Retinal pigment epithelial cell (primary cell): ENCODE data around the gene NDFIP2.
A peak's percentile ranks its signal among the peaks of the same experiment; 100 is the strongest.

ENCODE experiments used
- DNase-seq: peaks from one replicate; pipeline ENCODE4 v3.0.0-alpha.2; 2010; ENCODE audit warnings: low read depth
- H3K4me3 ChIP-seq: 2 replicates; pipeline ENCODE4 v1.5.1; 2011; ENCODE audit warnings: mild to moderate bottlenecking, low read length, control low read depth, moderate library complexity
- CTCF ChIP-seq: conservative IDR thresholded peaks from 2 replicates; pipeline ENCODE4 v1.5.1; 2011; ENCODE audit warnings: low read depth, low read length, control low read depth, inconsistent platforms

The NDFIP2 gene

DNA sequence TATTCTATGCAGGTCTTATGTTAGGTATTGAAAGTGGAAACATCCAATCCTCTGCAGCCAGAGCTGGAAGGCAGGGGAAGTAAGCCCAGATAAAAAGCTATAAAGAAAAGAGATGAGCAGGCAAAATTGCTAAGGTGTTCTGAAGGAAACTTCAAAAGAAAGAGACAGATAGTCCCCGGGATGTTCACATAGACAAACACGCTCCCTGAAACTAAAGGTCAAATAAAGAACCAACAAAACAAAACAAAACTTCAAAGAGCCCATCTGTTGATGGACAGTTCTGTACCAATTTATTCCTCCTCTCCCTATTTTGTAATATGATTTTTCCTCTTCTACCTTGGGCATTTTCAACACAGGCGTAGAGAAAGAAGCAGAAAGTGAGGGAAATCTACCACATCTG, 11.3 kb upstream of the NDFIP2 start:
- DNase-seq: no peak
- no peak for TF ChIP-seq CTCF
- no peak overlapping the region for H3K4me3 ChIP-seq

- TF ChIP-seq CTCF: no peak
- H3K4me3 ChIP-seq: no peak overlapping the region
- no peak for DNase-seq
These were observed 10.3 kb upstream of the NDFIP2 start for GRCh38 chr13:79470666-79471065.

DNA sequence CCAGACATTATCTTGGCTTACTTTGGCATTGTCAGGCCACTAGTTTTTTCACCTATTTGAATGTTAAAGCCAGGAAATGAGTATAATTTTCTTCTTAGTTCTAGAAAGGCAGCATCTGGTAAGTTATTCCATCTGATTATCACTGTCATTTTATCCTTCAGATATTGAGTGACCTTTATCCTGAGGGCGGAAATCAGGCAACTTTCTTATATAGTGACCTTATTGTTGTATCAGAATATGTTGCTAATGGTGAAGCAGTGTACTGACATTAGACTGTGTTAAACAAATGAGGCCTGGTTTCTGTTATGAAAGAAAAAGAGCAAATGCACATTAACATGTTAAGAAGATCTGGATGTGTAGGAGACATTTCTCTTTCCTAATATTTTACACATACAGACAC, 5.4 kb upstream of the NDFIP2 start:
- no peak for DNase-seq
- no peak for TF ChIP-seq CTCF
- no peak overlapping the region for H3K4me3 ChIP-seq

DNA sequence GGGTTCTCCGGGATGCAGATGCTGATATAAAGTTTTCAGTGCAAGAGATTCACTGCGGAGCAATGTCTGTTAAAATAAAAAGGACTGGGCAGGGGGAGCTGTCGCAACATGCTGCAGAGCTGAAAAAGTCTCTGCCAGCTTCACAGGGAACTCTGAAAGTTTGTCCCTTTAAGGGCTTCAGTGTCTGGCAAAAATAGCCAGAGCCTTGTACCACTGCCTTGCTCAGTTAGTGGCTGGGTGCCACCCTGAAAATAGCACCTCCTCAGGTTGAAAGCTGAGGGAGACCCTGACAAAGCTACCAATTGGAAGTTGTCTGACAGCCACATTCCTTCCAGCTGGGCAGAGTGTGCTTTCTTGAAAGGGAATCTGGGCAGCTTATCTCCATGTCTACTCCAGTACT, 3.0 kb upstream of the NDFIP2 start:
- H3K4me3 ChIP-seq: no peak overlapping the region
- no peak for TF ChIP-seq CTCF
- no peak for DNase-seq

DNA sequence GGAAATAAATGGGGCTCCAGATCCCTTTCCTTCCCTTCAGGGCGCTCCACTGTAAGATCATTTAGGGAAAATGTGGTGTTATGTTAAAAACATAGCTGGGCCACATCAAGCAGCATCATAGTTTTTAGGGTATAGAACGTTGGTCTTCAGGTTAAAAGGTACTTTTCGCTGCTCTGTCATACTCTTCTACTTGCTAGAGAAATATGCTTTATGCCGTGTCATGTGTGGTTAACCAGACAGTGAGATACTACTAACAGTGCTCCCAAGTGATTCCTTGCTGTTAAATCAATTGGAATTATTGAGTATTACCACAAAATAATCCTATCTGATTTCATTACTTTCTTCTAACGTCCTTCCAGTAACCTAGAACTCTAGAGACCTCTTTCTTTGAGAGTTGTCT, 1.1 kb upstream of the NDFIP2 start:
- H3K4me3 ChIP-seq: no peak overlapping the region
- no peak for TF ChIP-seq CTCF
- no peak for DNase-seq

DNA sequence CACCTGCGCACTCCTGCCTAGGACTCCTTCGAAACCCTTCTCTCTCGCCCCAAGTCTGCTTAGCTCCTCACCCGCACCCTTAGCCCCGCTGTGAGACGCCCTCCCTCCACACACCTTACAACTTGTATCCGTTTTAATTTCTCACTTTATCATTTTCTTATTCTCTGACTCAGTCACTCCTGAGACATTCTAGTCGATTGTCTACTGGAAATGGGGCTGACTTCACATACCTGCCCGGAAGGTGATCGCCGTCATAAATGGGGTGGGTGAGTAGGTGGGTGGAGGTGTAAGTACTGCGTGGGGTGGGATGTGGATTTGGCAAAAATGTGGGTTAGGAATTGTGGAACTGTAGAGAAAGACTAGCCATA, 714 bp downstream of the NDFIP2 start:
- no peak for DNase-seq
- TF ChIP-seq CTCF: no peak
- peak overlapping the region; percentile 76 for H3K4me3 ChIP-seq

DNA sequence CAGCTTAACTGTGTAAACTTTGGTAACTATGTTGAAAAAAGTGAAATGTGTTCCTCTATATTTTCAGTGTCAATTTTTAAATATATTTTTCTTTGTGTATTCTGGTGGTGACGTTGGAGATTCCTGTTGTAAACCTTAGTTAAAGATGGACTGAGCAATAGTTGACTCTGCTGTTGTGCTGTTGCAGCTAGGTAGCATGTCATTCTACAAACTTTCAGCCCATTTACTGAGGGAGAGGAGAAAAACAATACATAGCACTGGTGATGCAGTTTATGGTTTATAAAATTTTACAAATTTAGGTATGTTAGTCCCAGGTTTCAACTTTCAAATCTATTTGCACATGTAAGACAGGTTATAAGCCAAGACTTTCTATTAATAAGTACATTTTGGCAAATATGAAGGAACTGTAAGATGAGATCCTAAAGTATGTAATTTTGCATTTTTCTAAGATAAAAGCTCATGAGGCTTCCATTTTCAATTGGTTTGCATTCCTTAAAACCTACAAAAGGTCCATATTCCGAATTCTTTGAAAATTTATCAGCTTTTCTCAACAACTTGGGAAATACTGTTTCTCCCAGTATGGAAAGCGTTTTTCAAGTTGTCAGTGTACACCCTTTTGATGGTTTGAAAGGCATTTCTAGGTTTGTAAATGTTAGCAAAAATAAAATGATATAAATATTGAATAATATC, 1.5 kb downstream of the NDFIP2 start:
- no peak for DNase-seq
- H3K4me3 ChIP-seq: peak overlapping the region; percentile 76

More for the DNA sequence above, 1.5 kb downstream of the NDFIP2 start:
- TF ChIP-seq CTCF: no peak
